Measurements from ENCODE around the gene NSUN3. TPM values are rescaled to one million over a fixed set of nuclear protein-coding genes. Genes with fewer than 3 reads are reported as not detected.

Gene NSUN3
- total and polyA plus RNA-seq, 2 of the 4 experiments (the other 2 are of a cell fraction): 4.9 to 6.8 TPM

Other genes starting within 250 kb of the NSUN3 start
- gene PROS1, start 89.2 kb upstream of the NSUN3 start, total RNA-seq (2012; rRNA removed): 1.6 and 2.5 TPM in 2 replicates
- gene PROS1, start 89.2 kb upstream of the NSUN3 start, polyA plus RNA-seq (2012; rRNA removed): 1.8 and 2.8 TPM in 2 replicates
- 2.7 and 6.7 TPM in 2 replicates for gene ARL13B, start 82.9 kb upstream of the NSUN3 start, total RNA-seq (2012; rRNA removed)
- gene ARL13B, start 82.9 kb upstream of the NSUN3 start, polyA plus RNA-seq (2012; rRNA removed): 3.0 and 4.2 TPM in 2 replicates
- gene STX19, start 34.5 kb upstream of the NSUN3 start, total RNA-seq (2012; rRNA removed): not detected in 2 replicates
- not detected in 2 replicates for gene STX19, start 34.5 kb upstream of the NSUN3 start, polyA plus RNA-seq (2012; rRNA removed)
- 2.3 and 3.9 TPM in 2 replicates for gene DHFR2, start 145 bp upstream of the NSUN3 start, total RNA-seq (2012; rRNA removed)
- gene DHFR2, start 145 bp upstream of the NSUN3 start, polyA plus RNA-seq (2012; rRNA removed): 0.95 and 1.1 TPM in 2 replicates